Keratinocyte (primary cell): Measurements from ENCODE around the gene TAPT1. TPM values are rescaled to one million over a fixed set of nuclear protein-coding genes. Genes with fewer than 3 reads are reported as not detected.

Experiments used
- DNase-seq: peaks from one replicate; pipeline ENCODE4 v3.0.0-alpha.2; 2011; ENCODE audit warnings: low read depth, missing footprints, low spot score
- FAIRE-seq: peaks from 2 replicates; lab custom pipeline; 2011; peaks lifted over from hg19 to GRCh38; lab: Jason Lieb, UNC
- H2AFZ ChIP-seq: 2 replicates; pipeline ENCODE4 v1.6.0; 2012; ENCODE audit warnings: low read length, control low read depth, inconsistent platforms; ENCODE audit not compliant: control insufficient read depth
- H3K27ac ChIP-seq: 2 replicates; pipeline ENCODE4 v1.5.1; 2011; ENCODE audit warnings: low read length; ENCODE audit not compliant: control insufficient read depth, insufficient read depth
- H3K27me3 ChIP-seq: 3 replicates; pipeline ENCODE4 v1.6.0; 2011; ENCODE audit warnings: low read length; ENCODE audit not compliant: control insufficient read depth, insufficient read depth; ENCODE audit errors: extremely low read depth
- H3K36me3 ChIP-seq, 2 experiments: 2 replicates in 1 of 2; 3 replicates in 1 of 2; pipeline ENCODE4 v1.5.1; 2011; ENCODE audit warnings: low read length in 2 of 2, mild to moderate bottlenecking in 1 of 2; ENCODE audit not compliant: control insufficient read depth in 2 of 2, insufficient read depth in 2 of 2; ENCODE audit errors: extremely low read depth in 1 of 2
- H3K4me1 ChIP-seq: 3 replicates; pipeline ENCODE4 v1.5.1; 2011; ENCODE audit warnings: low read length; ENCODE audit not compliant: control insufficient read depth, insufficient read depth; ENCODE audit errors: extremely low read depth
- H3K4me2 ChIP-seq: 3 replicates; pipeline ENCODE4 v1.6.0; 2011; ENCODE audit warnings: low read depth, low read length; ENCODE audit not compliant: control insufficient read depth, insufficient read depth; ENCODE audit errors: extremely low read depth
- H3K4me3 ChIP-seq, 3 experiments: fragments of 200-600 bp in 1 of 3; sonication (generic) in 1 of 3; 2 replicates in 2 of 3; 3 replicates in 1 of 3; pipeline ENCODE4 v1.5.1; 2011 to 2016; ENCODE audit warnings: low read length in 3 of 3, mild to moderate bottlenecking in 3 of 3, control low read depth in 2 of 3, inconsistent platforms in 1 of 3, low read depth in 1 of 3, mixed read lengths in 1 of 3, mixed run types in 1 of 3, moderate library complexity in 1 of 3; ENCODE audit not compliant: control insufficient read depth in 2 of 3, insufficient read depth in 2 of 3; ENCODE audit errors: extremely low read depth in 1 of 3
- H3K79me2 ChIP-seq: 2 replicates; pipeline ENCODE4 v1.6.0; 2012; ENCODE audit warnings: low read length; ENCODE audit not compliant: control insufficient read depth, insufficient read depth
- H3K9ac ChIP-seq: 3 replicates; pipeline ENCODE4 v1.6.0; 2011; ENCODE audit warnings: low read length; ENCODE audit not compliant: control insufficient read depth, insufficient read depth; ENCODE audit errors: extremely low read depth
- H3K9me1 ChIP-seq: 3 replicates; pipeline ENCODE4 v1.6.0; 2011; ENCODE audit warnings: low read length; ENCODE audit not compliant: control insufficient read depth, insufficient read depth; ENCODE audit errors: extremely low read depth
- H3K9me3 ChIP-seq: 2 replicates; pipeline ENCODE4 v1.5.1; 2012; ENCODE audit warnings: low read depth, low read length; ENCODE audit not compliant: control insufficient read depth
- H4K20me1 ChIP-seq: 3 replicates; pipeline ENCODE4 v1.6.0; 2011; ENCODE audit warnings: low read length; ENCODE audit not compliant: control insufficient read depth, insufficient read depth; ENCODE audit errors: extremely low read depth
- CTCF ChIP-seq, 3 experiments: IDR thresholded peaks in 1 of 3; conservative IDR thresholded peaks in 1 of 3; optimal IDR thresholded peaks in 1 of 3; 2 replicates in 2 of 3; 3 replicates in 1 of 3; pipeline versions ENCODE3 to v1.5.1; 2011; ENCODE audit warnings: low read length in 3 of 3, mild to moderate bottlenecking in 3 of 3, moderate library complexity in 2 of 3, control low read depth in 1 of 3, inconsistent platforms in 1 of 3; ENCODE audit not compliant: insufficient read depth in 2 of 3; ENCODE audit errors: extremely low read depth in 1 of 3
- EZH2 ChIP-seq: IDR thresholded peaks from one replicate; pipeline ENCODE4 v1.6.1; 2012; ENCODE audit warnings: inconsistent platforms, mild to moderate bottlenecking, low read length, moderate library complexity
- dilution Hi-C: fragments of 300-500 bp; cut with MboI; formaldehyde crosslinking; loops from one replicate; pipeline ENCODE4 v1.7.0; 2020; ENCODE audit warnings: low sequenced_read_pairs; ENCODE audit not compliant: extremely low pct_ligation_motif_present
- polyA plus RNA-seq, 5 experiments: library from polyadenylated mRNA; depleted of rRNA in 3 of 5; stranded (reverse) in 3 of 5; stranded (forward) in 1 of 5; unstranded in 1 of 5; fragments of >200 nt; gene quantifications; 1 replicate in 1 of 5; 2 replicates in 3 of 5; 3 replicates in 1 of 5; pipeline versions ENCODE4 v1.2.1 to v1.2.3, GENCODE V29; 2011 to 2012; ENCODE audit warnings: missing spikeins in 2 of 5, low read depth in 1 of 5, low replicate concordance in 1 of 5

The TAPT1 gene
- polyA plus RNA-seq, 1 donor (not counting 4 experiments of a cell fraction or from before 2014, with no cell fraction given): 10.7 TPM

DNA sequence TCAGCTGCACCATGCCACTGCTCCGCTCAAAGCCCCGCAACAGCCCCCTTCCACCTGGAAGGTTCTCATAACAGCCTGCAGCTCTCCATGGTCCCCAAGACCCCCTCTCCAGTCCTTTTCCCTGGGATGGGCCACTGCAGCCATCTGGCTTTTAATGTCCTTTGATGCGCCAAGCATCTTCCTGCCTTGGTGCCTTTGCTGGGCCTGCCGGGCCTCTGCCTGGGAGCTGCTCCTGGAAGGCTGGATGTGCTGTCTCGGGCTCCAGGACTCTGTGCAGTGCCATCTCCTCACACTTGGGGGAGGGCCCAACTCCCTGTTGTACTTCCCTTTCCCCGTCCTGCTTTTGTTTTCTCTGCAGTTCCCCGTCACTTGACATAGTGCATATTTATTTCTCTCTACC lies 60.3 kb downstream of the TAPT1 start:
- no peaks in the 10 kb centered on the region for H3K27me3 ChIP-seq
- TF ChIP-seq EZH2 (no peak), CTCF (optimal IDR thresholded peaks at IDR 0.05 in 1 of 3, IDR thresholded peaks at IDR 0.05 in 1 of 3, conservative IDR thresholded peaks at IDR 0.05 in 1 of 3; ENCODE audit: extremely low read depth in 1 of 3, insufficient read depth in 2 of 3, low read length in 3 of 3) (no peak)
- H4K20me1 ChIP-seq: no peaks in the 10 kb centered on the region
- no peaks in the 10 kb centered on the region for H3K4me1 ChIP-seq
- H3K36me3 ChIP-seq: peaks cover 0 to 7% of the 10 kb centered on the region in 2 experiments
- DNase-seq (no peak), FAIRE-seq (no peak)
- dilution Hi-C loops: no loop called here
- no peaks in the 10 kb centered on the region for H3K9me1 ChIP-seq
- H3K4me3 ChIP-seq: no peak overlapping the region
- no peaks in the 10 kb centered on the region for H3K79me2 ChIP-seq
- no peaks in the 10 kb centered on the region for H3K9me3 ChIP-seq
- H2AFZ ChIP-seq: no peak overlapping the region
- no peak overlapping the region for H3K4me2 ChIP-seq
- no peak overlapping the region for H3K27ac ChIP-seq
- H3K9ac ChIP-seq: no peak overlapping the region

GRCh38 chr4:16162891-16163290 lies 63.4 kb downstream of the TAPT1 start:
- Histone ChIP-seq H3K9me1 (no peaks in the 10 kb centered on the region), H3K4me2 (no peak overlapping the region), H2AFZ (no peak overlapping the region), H3K36me3 (peaks cover 0 to 9% of the 10 kb centered on the region in 2 experiments), H3K4me3 (no peak overlapping the region), H3K9ac (no peak overlapping the region), H3K9me3 (no peaks in the 10 kb centered on the region), H3K27me3 (no peaks in the 10 kb centered on the region), H3K4me1 (no peaks in the 10 kb centered on the region), H3K27ac (no peak overlapping the region), H4K20me1 (no peaks in the 10 kb centered on the region), H3K79me2 (no peaks in the 10 kb centered on the region)
- dilution Hi-C loops: no loop called here
- TF ChIP-seq EZH2: no peak
- TF ChIP-seq CTCF (optimal IDR thresholded peaks at IDR 0.05 in 1 of 3, IDR thresholded peaks at IDR 0.05 in 1 of 3, conservative IDR thresholded peaks at IDR 0.05 in 1 of 3; ENCODE audit: extremely low read depth in 1 of 3, insufficient read depth in 2 of 3, low read length in 3 of 3): no peak
- no peak for FAIRE-seq
- DNase-seq: no peak
